ENCODE data around the gene KCNV2.

KCNV2 gene

DNA sequence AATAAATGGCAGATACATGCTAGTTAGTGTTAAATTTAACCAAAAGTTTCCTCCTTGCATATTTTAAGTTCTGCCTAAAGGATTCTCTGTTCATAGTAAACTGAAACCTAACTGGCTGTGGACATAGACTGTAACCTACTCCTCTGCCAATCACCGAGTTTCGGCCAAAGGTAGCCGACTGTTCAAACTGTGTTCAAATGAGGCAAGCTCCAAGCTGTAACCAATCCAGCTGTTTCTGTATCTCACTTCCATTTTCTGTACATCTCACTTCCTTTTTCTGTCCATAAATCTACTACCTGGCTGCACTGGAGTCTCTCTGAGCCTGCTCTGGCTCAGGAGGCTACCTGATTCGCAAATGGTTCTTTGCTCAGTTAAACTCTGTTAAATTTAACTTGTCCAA lies 44.1 kb downstream of the KCNV2 start:
- no peak for DNase-seq

DNA sequence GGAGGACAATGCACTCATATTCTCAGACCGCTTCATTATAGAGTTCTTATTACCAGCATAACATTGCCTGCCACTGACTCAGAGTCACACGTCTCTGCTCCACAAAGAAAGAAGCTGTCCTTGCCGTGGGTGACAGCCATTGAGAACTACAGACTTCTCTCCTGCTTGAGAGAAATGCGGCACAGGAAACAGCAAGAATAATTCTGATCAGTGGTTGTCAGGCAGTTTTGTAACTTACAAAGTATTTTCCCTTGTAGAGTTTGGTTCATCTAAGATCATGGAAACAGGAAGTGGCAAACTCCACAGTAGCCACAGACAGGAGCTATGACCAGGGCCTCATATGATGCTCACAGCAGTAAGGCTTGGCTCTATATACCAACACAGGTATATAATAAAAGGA lies 47.0 kb downstream of the KCNV2 start:
- no peak for DNase-seq

DNA sequence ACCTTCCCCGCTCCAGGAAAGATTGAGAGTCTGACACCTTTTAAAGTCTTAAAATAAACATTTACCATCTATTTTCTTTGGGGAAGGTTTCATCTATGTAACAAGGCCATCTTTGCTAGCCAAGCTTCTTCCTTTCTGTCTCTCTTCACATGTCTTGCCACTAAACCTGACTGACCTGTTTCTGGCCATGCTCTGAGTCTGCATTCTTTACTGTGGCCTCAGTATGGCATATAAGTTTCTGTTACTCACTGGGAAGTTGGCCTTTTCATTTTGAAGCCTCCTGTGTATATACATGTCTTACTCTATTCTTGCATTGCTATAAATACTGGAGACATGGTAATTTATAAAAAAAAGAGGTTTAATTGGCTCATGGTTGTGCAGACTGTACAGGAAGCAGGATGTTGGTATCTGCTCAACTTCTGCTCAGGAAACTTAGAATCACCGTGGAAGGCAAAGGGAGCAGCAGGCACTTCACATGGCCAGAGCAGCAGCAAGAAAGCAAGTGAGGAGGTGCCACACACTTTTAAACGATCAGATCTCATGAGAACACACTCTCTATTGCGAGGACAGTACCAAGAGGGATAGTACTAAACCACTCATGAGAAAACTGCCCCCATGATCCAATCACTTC lies 48.1 kb downstream of the KCNV2 start:
- DNase-seq: no peak

DNA sequence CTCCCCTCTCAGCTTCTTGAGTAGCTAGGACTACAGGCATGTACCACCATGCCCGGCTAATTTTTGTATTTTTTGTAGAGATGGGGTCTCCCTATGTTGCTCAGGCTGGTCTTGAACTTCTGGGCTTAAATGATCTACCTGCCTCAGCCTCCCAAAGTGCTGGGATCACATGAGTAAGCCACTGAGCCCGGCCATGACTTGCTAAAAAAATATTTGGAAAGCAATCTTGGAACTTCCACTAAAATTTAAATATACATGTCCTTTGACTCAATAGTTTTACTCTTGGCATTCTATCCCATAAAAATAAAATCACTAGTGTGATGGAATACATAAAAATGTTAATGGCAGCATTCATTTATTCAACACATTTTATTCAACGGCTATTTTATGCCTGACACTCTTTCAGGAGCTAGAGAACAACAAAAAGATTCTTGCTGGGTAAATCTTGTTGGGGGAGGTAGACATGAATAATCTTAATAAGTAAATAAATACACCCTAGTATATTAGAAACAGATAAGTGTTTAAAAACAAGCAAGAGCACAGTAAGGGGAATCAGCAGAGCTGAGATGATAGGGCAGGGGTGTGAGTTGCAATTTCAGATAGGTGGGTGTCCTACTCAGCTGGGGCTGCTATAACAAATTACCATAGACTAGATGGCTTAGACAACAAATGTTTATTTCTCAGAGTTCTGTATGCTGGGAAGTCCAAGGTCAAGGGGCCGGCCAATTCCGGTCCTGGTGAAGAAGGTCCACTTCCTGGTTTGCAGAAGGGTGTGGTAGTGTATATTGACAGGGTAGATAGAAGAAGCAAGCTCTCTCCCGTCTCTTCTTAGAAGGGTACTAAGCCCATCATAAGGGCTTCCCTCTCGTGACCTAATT lies 50.7 kb downstream of the KCNV2 start:
- DNase-seq: no peak

DNA sequence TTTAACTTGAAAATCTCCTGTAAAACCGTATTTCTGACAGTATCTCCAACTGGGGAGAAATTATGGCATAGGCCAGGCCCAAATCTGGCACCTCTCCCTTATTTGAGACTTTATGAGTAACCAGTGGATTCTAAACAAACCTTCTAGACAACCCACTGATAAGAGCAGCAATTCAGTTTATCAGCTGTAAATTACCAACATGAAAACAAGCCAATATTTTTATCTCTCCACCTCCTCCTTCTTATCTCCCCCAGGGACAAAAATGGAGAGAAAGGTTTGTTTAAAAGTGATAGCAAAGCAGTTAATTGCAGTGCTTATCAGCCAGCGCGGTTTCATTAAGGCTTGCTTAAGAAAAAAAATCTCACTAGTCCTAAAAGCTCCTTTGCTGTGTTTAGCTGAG lies 53.8 kb downstream of the KCNV2 start:
- no peak for DNase-seq

DNA sequence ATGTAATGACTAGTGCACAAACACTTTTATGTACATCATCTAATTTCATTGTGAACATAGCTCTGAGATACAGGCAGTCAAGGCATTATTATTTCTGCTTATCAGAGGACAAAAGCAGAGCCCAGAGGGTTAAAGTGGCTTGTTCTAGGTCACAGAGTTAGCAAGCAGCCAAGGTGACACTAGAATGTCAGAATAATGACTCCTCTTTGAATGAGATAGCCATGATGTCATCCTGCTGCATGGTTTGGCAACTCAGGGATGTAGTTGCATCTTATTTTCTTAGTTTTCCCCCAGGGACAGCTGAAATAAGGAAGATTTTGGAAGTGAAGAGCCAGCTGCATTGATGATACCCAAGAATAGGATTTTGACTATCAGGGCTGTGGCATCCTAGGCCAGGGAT lies 54.4 kb downstream of the KCNV2 start:
- DNase-seq: no peak

DNA sequence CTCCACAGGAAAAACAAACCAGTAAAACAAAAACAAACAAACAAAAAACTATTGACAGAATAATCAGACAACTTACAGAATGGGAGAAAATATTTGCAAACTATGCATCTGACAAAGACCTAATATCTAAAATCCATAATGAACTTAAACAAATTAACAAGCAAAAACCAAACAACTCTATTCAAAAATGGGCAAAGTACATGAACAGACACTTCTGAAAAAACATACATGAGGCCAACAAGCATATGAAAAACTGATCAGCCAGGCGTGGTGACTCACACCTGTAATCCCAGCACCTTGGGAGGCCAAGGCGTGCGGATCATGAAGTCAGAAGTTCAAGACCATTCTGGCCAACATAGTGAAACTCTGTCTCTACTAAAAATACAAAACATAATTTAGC lies 60.1 kb downstream of the KCNV2 start:
- DNase-seq: no peak

DNA sequence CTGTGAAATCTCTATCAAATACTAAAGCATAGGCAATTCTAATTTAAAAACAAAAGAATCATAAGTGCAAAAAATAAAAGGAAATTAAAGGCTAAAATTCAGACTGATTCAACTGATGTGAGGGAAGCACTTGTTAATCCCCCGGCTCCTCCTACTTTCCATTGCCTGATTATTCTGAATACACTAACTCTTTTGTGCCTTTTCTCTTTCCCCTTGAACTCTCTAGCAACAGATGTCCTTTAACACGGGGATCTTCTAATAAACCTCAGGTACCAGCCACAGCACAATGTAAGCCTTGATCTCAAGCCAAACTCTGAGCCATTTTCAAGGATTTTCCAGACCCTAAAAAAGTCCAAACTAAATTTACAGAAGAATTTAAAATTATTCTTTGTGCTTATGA lies 61.5 kb downstream of the KCNV2 start:
- no peak for DNase-seq

Data from activated CD8-positive, alpha-beta memory T cell treated with anti-CD3 and anti-CD28 coated beads, Interleukin-2, amount 50 U/mL, for 48 hours (primary cell).